GM20431 (cell line): ENCODE data around the gene ASIC1.

Experiments
- in situ Hi-C: fragments of 300-500 bp; cut with MseI, MboI; formaldehyde crosslinking; loops from one replicate; pipeline ENCODE4 v1.15.0; 2020; ENCODE audit warnings: low sequenced_read_pairs; ENCODE audit not compliant: unreplicated experiment

The ASIC1 gene

DNA sequence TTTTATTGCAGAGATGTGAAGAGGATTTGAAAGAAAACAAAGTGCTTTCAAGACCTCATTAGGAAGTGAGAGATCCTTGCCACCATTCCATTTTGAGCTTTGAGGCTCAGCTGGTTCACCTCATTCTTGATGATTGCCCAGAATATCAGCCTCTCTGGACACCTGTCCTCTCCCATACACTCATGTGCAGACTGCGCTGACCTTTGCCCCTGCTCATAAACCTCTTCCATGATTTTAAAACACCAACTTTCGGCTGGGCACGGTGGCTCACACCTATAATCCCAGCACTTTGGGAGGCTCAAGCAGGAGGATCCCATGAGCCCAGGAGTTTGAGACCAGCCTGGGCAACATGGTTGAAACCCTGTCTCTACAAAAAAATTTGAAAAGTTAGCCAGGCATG, 63.6 kb downstream of the ASIC1 start:
- in situ Hi-C loops: no loop called here

DNA sequence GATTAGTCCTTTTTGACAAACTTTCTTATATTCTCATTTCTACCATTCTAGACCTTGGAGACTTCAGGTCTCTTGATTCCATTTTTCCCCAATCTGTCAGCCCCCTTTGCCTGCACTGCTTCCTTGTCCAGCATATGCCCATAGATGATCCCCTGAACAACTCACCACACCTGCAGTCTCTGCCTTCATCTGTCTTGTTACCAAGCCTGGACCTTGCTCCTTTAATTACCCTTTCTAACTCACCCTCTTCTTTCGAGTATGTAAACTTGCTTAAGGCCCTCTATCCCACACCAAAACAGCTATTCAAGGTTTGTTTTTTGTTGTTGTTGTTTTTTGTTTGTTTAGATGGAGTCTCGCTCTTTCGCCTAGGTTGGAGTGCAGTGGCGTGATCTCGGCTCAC, 64.2 kb downstream of the ASIC1 start:
- in situ Hi-C loops: no loop called here

DNA sequence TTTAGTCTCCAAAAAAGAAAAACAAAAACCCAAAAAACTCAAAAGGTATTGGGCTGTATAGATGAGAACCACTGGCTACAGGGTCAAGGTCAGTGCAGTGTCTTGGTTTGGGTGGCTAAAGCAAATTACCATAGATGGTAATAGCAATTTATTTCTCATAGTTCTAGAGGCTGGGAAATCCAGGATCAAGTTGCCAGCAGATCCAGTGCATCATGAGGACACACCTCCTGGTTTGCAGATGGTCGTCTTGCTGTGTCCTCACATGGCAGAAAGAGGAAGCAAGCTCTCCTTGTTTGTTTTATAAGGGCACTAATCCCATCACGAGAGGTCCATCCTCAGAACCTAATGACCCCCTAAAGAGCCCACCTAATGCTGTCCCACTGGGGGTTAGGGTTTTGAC, 65.8 kb downstream of the ASIC1 start:
- in situ Hi-C loops: no loop called here

DNA sequence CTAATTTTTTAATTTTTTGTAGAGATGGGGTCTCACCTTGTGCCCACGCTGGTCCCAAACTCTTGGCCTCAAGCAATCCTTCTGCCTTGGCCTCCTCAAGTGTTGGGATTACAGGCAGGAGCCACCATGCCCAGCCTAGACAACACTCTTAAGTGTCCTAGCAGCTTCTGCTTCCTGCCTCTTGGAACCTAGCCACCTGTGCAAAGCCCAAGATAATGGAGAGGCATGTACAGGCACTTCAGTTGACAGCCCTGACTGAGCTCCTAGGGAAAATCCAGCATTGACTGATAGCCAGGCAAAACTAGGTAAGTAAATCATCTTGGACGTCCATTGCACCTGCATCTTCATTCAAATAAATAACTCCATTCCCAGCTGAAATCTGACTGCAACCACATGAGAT, 70.2 kb downstream of the ASIC1 start:
- in situ Hi-C loops: no loop called here

DNA sequence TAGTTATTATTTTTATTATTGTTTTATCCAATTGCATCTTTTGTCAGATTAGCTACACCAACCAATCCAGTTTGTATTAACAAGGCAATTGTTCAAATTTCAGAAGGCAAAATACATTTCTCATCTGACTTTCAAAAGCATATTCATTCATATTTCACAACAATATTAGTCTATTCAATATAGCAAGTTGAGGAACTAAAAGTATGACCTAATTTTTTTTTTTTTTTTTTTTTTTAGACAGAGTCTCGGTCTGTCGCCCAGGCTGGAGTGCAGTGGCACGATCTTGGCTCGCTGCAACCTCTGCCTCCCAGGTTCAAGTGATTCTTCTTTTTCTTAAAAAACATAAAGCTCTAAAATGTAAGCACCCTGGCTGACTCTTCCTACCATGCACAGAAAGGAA, 71.9 kb downstream of the ASIC1 start:
- in situ Hi-C loops: no loop called here

DNA sequence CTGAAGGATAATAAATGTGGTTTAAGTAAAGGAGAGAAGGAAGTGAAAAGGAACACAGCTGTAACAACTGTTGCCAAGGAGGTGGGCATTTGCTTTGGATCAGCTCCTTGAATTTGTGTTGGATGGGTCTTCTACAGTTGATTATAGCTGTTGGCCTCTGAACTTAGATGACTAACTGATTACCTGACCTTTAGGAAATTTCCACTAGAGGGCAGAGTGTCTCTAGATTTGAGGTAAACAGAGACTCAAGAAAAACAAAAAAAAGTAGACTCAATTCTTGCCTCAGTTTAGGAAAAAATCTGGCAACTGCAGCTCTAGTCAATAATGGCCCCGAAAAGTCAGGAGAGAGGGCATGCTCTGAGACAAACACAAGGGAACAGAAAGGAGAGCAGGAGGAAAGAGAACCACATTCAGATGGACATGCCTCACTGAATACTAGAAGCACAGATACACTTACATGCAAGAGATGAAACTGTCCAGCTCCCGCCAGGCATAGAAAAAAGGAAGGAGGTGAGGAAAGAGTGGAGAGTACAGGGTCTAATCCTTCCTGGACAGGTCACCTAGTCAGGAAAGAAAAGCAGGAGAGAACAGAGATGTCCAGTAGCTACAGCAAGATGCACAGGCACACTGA, 75.2 kb downstream of the ASIC1 start:
- in situ Hi-C loops: no loop called here
